NCI-H2029 (cell line): Measurements from ENCODE around the gene ZMPSTE24.
A peak's percentile ranks its signal among the peaks of the same experiment; 100 is the strongest.
"Not testable (repeated sequence)": the region's sequence is repeated elsewhere in the genome, so short reads cannot be mapped to it uniquely, and the experiment has no call there.

ENCODE experiments used
- DNase-seq: peaks from one replicate; lab custom pipeline; 2025; lab: John Stamatoyannopoulos, UW

ZMPSTE24 gene

GRCh38 chr1:40318476-40318875 is 60.4 kb downstream of the ZMPSTE24 start:
- no peak for DNase-seq

GRCh38 chr1:40318970-40319621 is 61.1 kb downstream of the ZMPSTE24 start:
- no peak for DNase-seq

DNA sequence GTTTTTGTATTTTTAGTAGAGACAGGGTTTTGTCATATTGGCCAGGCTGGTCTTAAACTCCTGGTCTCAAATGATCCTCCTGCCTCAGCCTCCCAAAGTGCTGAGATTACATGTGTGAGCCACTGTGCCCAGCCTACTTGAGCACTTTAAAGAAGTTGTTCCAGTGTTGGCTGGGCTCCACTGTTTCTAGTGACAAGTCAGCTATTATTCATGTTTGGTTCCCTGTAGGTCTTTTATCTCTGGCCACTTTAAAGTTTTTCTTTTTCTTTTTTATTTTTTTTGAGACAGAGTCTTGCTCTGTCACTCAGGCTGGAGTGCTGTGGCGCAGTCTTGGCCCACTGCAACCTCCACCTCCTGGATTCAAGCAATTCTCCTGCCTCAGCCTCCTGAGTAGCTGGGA is 73.4 kb downstream of the ZMPSTE24 start:
- not testable (repeated sequence) for DNase-seq

GRCh38 chr1:40332695-40333094 is 74.7 kb downstream of the ZMPSTE24 start:
- DNase-seq: no peak

GRCh38 chr1:40337443-40337842 is 79.4 kb downstream of the ZMPSTE24 start:
- DNase-seq: no peak

DNA sequence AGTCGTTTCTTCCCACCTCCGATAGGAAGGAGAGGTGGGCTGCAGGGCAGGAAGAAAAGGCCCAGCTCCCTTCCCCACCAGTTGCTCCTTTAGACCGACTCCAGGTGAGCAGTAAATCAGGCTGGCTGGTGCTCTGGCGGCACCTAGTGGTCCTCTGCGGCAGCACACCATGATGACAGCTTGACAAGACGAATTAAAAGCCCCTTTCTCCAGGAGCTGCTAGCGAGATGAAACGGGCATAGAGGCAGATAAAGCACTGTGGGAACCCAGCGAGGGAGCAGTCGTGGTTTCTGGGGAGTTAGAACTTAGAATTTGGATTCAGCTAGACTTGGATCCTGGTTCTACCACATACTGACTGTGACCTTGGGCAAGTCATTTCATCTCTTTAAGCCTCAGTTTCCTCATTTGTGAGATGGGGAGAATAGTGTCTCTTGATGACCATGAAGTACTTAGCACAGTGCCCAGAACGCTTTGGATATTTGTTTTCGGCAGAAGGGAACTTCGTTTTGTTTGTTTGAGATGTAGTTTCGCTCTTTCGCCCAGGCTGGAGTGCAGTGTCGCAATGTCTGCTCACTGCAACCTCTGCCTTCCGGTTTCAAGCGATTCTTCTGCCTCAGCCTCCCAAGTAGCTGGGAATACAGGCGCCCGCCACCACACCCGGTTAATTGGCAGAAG is 80.8 kb downstream of the ZMPSTE24 start:
- DNase-seq: peak; percentile 99

- peak; percentile 74 for DNase-seq
Measured at GRCh38 chr1:40339420-40340323, 81.6 kb downstream of the ZMPSTE24 start.

DNA sequence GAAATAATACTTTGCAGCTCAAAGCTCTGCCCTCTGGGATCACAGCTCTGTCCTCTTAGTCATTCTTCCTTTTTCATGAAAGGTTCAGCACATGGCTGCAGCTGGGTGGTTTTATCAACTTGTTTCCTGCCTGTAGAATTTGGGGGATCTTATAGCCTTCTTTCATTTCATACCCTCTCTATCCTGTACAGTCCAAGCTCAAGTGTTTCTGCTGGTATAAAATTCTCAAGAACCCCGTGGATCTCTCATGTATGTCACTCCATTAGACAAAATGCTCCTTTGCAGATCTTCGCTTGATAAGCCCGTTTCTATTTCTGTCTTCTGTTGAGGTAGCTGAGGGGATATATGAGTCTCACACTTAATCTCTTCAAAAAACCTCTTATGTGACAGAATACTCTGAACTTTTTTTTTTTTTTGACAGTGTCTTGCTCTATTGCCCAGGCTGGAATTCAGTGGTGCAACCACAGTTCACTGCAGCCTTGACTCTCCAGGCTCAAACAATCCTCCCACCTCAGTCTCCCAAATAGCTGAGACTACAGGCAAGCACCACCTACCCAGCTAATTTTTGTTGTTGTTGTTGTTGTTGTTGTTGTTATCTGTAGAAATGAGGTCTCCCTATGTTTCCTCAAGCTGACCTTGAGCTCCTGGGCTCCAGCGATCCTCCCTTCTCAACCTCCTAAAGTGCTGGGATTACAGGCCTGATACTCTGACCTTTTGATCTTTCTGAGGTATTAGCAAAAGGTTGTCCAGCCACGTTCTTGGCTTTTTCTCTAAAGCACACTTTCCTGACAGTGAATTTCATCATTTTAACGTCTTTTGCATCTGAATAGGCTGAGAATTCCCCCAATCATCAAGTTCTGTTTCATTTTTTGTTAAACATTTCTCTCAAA is 83.7 kb downstream of the ZMPSTE24 start:
- DNase-seq: no peak

GRCh38 chr1:40342381-40342717 is 84.3 kb downstream of the ZMPSTE24 start:
- DNase-seq: not testable (repeated sequence)
